ENCODE measurements around the gene RNPEPL1.
"Not testable (repeated sequence)": the region's sequence is repeated elsewhere in the genome, so short reads cannot be mapped to it uniquely, and the experiment has no call there.

Gene RNPEPL1

GRCh38 chr2:240539906-240540305, 28.4 kb upstream of the RNPEPL1 start:
- DNase-seq: no peak

- DNase-seq: no peak
These were observed 17.0 kb upstream of the RNPEPL1 start for GRCh38 chr2:240551288-240551687.

- no peak for DNase-seq
These were observed 16.5 kb upstream of the RNPEPL1 start for GRCh38 chr2:240551811-240552210.

DNA sequence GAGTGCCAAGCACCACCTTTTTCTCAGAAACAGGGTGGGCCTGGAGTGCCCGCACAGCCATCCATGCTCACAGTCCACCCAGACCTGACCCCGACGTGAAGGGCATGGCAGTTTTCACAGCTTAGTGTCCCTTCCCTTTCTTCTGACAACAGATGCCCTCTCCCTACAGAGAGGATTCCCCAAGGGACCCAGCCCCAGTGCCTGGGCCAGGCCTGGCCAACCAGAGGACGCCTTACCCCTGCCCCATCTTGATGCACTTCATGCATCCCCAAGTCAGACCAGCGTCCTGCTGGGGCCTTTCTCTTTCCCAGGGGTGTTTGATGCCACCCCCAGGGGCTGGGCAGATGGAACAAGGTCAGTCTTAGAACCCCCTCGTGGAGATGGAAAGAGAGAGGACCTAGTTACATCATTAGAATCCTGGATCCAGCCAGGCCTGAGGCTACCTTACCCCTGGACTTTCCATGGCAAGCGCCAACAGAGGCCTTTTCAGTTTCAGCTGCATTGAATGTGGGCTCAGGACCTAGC, 14.3 kb upstream of the RNPEPL1 start:
- DNase-seq: no peak

DNA sequence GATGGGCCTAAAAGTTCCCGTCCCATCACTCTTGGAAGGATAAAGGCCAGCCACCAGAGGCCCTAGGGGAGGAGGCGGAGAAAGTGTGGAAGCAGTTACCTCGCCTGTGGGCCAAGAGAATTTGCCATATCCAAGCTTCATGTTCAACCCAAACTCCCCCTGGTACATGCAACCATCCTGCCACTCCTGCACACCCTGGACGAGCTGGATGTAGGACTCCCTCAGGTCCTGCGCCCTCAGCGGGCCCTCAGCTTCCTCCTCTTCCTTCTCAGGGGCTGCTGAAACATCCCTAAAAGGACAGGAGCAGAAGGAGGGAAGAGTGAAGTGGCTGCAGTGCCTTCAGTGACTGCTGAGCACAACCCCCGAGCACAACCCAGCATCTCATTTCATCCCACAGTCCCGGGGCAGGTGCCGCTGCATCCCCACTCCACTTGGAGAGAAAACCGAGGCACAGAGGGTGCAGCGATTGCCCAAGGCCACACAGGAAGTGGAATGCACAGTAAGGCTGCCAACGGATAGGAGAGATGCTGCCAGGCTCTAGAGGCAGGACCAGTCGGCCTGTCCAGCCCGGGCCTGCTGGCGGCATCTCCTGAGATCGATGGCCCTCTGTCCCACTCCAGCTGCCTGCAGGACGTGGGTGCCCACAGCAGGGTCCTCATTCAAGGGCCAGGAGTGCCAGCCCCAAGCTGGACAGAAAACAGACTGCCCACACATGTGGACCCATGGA, 13.4 kb upstream of the RNPEPL1 start:
- DNase-seq: no peak

GRCh38 chr2:240555541-240556250, 12.6 kb upstream of the RNPEPL1 start:
- DNase-seq: no peak

DNA sequence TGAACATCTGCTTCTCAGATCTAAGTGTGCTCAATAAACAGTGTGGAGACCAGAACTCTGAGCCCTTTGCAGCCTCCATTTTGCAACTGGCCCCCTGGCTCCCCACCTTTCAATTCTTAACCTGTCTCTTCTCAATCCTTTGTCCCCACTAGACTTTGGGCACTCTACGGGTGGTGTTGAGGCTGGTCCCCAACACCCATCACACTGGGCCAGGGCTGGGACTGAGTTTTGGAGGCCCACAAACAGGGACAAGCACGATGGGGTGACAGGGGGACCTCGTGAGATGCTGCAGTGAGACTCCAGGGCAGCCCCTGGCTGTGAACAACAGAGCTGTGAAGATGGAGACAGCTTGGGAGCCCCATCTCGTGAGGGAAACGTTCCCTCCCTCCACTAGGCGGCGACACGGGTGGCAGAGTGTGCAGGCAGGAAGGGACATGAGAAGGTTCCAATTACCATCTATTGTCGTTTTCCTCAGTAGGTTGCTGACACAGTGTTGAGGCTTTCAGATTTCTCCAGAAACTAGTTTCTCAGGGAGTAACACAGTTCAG, 11.7 kb upstream of the RNPEPL1 start:
- DNase-seq: peak; percentile 70

DNA sequence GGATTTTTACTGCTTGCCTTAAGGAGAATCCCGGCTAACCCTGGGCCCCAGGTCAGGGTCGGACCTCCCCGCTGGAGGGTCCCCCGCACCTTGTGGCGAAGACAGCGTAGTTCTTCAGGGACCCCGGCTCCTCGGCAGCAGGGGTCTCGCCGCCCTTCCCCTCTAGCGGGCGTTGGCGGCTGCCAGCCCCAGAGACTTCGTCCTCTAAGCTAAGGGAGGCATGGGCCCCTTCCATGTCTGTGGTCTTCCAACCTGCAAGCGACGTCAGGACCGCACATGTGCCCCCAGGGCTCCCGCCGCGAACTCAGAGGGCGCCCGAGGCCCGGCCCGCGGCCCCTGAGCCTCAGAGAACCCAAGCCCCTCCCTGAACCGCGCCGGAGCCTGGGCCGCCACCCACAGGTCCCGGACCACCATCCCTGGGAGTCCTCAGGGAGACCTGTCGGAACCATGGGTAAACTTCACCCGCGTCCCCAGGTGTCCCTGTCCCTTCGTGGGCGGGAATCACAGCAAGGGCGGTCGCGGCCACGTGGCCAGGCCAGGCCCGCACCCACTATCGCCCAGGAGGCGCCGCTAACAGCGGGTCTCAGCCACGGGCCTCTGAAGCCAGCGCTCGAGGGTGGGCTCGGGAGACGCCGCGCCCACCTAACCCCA, 11.1 kb upstream of the RNPEPL1 start:
- DNase-seq: no peak

DNA sequence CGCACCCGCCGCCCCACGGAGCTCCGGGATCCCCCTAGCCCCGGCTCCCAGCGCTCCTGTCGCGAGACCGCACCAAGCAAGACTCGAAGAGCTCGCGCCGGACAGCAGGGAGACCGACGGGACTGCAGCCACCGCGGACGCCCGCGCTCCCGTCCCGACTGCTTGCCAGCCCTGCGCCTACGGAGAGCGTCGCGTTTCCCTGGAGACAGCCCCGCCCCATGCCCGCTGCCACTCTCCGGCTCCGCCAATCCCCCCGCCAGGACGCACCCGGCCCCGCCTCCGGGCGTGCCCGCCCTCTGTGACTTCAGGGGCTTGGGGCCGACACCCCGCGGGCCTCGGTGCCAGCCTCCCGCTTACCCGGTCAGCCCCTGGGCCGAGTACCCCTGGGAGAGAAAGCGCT, 10.5 kb upstream of the RNPEPL1 start, which contains the start of gene ANKMY1:
ANKMY1 (minus strand) TSS at position 181 of the 400 bp plus-strand sequence. CDS start 653 bp downstream, outside the sequence.
- DNase-seq: peak; percentile 78

DNA sequence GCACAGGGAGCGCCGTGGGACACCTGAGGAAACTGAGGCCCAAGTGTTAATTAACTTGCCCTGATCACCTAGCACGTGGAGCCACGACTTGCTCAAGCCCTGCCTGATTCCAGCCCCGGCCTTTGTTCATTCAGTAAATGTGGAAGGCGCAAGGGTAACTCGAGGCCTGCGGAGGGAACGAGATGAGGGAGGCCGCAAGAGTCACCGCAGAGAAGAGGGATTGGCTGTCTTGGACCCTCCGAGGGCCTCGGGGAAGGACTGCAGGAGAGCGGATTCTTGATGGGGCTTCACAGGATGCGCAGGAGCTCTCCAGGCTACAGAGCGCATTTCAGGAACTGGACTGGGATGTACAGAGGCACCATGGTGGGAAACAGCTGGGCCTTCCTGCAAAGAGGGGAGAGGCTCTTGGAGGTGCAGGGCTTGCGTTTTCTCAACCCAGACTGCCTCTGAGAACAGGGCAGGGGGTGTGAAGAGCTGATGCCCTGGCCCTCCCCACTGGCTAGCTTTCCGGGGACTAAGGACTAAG, 10.0 kb upstream of the RNPEPL1 start:
- no peak for DNase-seq

DNA sequence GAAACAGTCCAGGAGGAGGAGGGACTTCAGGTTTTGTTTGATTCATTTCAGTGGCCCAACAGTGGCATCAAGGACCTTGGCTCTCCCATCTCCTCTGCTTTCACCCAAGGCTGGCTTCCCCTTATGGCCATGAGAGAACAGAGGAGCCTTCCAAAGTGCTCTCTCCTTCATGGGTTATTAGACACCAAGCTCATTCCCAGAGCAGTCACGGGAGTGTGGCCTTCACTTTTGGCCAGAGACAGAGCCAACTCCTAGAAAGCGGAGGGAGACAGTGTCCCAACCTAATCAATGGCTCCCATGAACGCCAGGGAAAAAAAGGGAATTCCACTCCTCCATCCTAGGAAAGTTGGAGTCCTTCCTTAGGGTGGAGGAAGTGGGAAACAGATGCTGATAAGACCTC, 9.0 kb upstream of the RNPEPL1 start:
- DNase-seq: no peak

GRCh38 chr2:240560084-240560479, 8.2 kb upstream of the RNPEPL1 start, which contains the start of gene DUSP28:
DUSP28 (plus strand) TSS chr2:240560357; CDS start chr2:240560685, 328 bp downstream.
- DNase-seq: peak; percentile 92

GRCh38 chr2:240560480-240561324, 7.6 kb upstream of the RNPEPL1 start:
- DNase-seq: peak; percentile 100

DNA sequence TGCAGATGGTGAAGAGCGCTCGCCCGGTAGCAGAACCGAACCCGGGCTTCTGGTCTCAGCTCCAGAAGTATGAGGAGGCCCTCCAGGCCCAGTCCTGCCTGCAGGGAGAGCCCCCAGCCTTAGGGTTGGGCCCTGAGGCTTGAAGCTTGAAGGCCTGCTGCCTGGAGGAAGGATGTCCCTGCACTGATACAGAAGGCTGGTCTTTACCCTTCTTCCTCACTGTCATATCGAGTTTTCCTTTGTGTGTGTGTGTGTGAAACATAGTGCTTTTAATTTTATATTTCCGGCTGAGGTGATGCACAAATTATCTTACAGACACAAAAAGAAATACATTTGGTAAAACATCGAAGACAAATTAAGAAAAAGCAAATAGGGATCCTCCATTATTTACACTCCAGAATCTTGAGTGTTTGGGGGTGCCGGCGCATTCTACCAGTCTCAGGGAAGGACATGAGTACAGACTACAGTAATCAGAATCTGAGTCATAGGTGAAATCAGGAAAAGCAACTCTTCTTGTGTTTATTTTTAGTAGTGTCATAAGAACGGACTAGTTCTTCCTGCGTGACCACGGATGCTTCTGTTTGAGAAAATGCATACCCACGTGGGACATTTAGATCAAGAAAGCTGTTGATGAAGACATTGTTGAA, 6.8 kb upstream of the RNPEPL1 start:
- DNase-seq: no peak

DNA sequence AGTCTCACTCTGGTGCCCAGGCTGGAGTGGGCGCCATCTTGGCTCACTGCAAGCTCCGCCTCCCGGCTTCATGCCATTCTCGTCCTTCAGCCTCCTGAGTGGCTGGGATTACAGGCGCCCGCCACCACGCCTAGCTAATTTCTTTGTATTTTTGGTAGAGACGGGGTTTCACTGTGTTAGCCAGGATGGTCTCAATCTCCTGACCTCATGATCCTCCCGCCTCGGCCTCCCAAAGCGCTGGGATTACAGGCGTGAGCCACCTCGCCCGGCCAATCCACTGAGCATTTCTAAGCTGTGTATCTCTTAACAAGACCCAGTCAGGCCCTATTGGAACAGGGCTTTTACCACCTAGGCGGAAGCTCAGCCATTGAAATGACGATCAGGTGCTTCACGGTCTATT, 5.1 kb upstream of the RNPEPL1 start:
- not testable (repeated sequence) for DNase-seq

- DNase-seq: no peak
These were observed 4.2 kb upstream of the RNPEPL1 start for GRCh38 chr2:240563951-240564560.

DNA sequence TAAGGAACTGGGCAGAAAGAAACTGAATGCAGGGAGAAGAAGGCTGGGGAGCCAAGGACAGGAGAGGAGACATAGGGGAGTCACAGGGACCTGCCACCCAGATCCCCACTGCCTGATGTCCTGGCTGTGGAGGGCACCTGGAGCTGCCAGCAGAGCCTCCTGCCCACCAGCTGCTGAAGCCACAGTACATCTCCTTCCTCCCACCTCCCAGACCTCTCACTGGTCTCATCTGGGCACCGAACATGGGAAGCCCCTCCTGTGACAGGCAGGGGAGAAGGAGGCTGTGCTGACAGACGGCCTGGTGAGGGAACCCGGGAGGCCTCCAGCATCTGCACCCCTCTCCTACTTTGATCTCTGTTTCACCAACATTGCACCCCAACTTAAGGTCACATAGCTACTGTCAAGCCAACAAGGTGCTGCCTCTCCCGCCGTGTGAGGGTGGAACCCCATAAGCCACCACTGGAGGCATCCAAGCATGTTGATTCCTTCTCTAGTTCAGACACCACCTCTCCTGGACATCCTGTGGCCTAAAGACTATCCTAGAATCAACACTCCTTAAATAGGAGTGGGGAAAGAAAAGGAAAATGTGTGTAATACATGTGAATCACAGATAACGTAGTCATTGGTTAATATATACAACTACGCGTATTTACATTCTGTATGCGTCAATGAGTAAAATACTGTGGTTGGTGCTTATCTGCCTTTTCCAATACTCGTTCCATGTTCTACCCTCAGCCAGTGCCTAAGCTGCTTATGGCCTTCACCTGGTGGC, 3.5 kb upstream of the RNPEPL1 start:
- no peak for DNase-seq

- peak; percentile 83 for DNase-seq
These were observed 2.7 kb upstream of the RNPEPL1 start for GRCh38 chr2:240565333-240566202.

Data from activated naive CD4-positive, alpha-beta T cell treated with anti-CD3 and anti-CD28 coated beads, Interleukin-2, amount 50 U/mL, for 16 hours (primary cell).